K562 (cell line): ENCODE measurements around the gene MASTL. TPM values are rescaled to one million over a fixed set of nuclear protein-coding genes. Genes with fewer than 3 reads are reported as not detected.

Experiments
- CREB3 ChIP-seq: fragments of 450-650 bp; conservative IDR thresholded peaks from 2 replicates; pipeline ENCODE4 v1.6.1; 2016; ENCODE audit warnings: missing genetic modification characterization, low read depth, mild to moderate bottlenecking, missing compliant biosample characterization, moderate library complexity
- E2F3 ChIP-seq: fragments of 250-450 bp; sonication (Bioruptor Pico); IDR thresholded peaks from 2 replicates; pipeline ENCODE4 v1.4.0; 2020; ENCODE audit warnings: mild to moderate bottlenecking
- EP300 ChIP-seq: IDR thresholded peaks from 2 replicates; pipeline ENCODE4 v1.6.1; 2012; ENCODE audit warnings: low read length, improper control_type of control experiment
- HDAC3 ChIP-seq: fragments of 450-650 bp; IDR thresholded peaks from 2 replicates; pipeline ENCODE4 v1.6.1; 2018; ENCODE audit warnings: borderline replicate concordance, mild to moderate bottlenecking, moderate library complexity; ENCODE audit not compliant: partially characterized antibody
- HINFP ChIP-seq: fragments of 450-650 bp; conservative IDR thresholded peaks from 2 replicates; pipeline ENCODE4 v1.6.1; 2016; ENCODE audit warnings: missing genetic modification characterization, low read depth, mild to moderate bottlenecking, control low read depth, missing compliant biosample characterization
- MYNN ChIP-seq, 2 experiments: sonication (generic); formaldehyde crosslinking in 1 of 2; IDR thresholded peaks; 2 replicates each; pipeline versions ENCODE4 v1.5.0 to v1.6.1; 2016 to 2020; ENCODE audit warnings: antibody characterized with exemption in 1 of 2, missing genetic modification reagents in 1 of 2
- PYGO2 ChIP-seq: fragments of 450-650 bp; IDR thresholded peaks from 2 replicates; pipeline ENCODE4 v1.6.1; 2016; ENCODE audit warnings: mild to moderate bottlenecking, missing genetic modification characterization, moderate library complexity, missing compliant biosample characterization
- RBM22 ChIP-seq: fragments of 200-400 bp; formaldehyde crosslinking; IDR thresholded peaks from 2 replicates; pipeline ENCODE4 v1.6.1; 2018; ENCODE audit warnings: low read length, low read depth; ENCODE audit not compliant: poor library complexity, severe bottlenecking
- RBM39 ChIP-seq: fragments of 200-400 bp; formaldehyde crosslinking; optimal IDR thresholded peaks from 2 replicates; pipeline ENCODE3; 2018; ENCODE audit warnings: low read depth, low read length
- RFX1 ChIP-seq: fragments of 450-650 bp; IDR thresholded peaks from 2 replicates; pipeline ENCODE4 v1.6.1; 2016; ENCODE audit warnings: mild to moderate bottlenecking, moderate library complexity
- SMARCA5 ChIP-seq: fragments of 450-650 bp; IDR thresholded peaks from 2 replicates; pipeline ENCODE4 v1.6.1; 2016
- polyA plus RNA-seq, 8 experiments: library from polyadenylated mRNA; depleted of rRNA in 4 of 8; stranded (reverse) in 5 of 8; unstranded in 3 of 8; fragments of >200 nt; fragmentation: Nextera tagmentation in 2 of 8; fragmentation: Illumina TruSeq in 1 of 8; extraction: Ambion mirVana in 2 of 8; extraction: Trizol in 1 of 8; gene quantifications; 2 replicates each; pipeline versions ENCODE4 v1.2.1 to v1.2.3, GENCODE V29; 2011 to 2014; ENCODE audit warnings: inconsistent platforms in 1 of 8, missing spikeins in 1 of 8
- total RNA-seq, 7 experiments: library from RNA; depleted of rRNA in 6 of 7; stranded (reverse); fragments of >200 nt in 6 of 7; fragmentation: Illumina TruSeq in 2 of 7; extraction: Trizol in 2 of 7; gene quantifications; 2 replicates each; pipeline versions ENCODE4 v1.2.1 to v1.2.3, GENCODE V29; 2011 to 2021; ENCODE audit warnings: low replicate concordance in 1 of 7
- TF ChIP-seq, protein P1 (sequence below): fragments of 250-450 bp; sonication (Bioruptor Pico); IDR thresholded peaks from 2 replicates; pipeline ENCODE4 v1.8.0; 2021; ENCODE audit warnings: moderate library complexity, mild to moderate bottlenecking, inconsistent platforms
- TF ChIP-seq, protein P2 (sequence below): fragments of 150-350 bp; conservative IDR thresholded peaks from 2 replicates; pipeline ENCODE4 v1.6.1; 2014; ENCODE audit warnings: low read length
- TF ChIP-seq, protein P3 (sequence below): fragments of 450-650 bp; formaldehyde crosslinking; IDR thresholded peaks from 2 replicates; pipeline ENCODE4 v1.4.0; 2020; ENCODE audit warnings: mild to moderate bottlenecking, moderate library complexity
- TF ChIP-seq, protein P4 (sequence below): sonication (generic); formaldehyde crosslinking; IDR thresholded peaks from 2 replicates; pipeline ENCODE4 v1.8.0; 2022; ENCODE audit warnings: missing genetic modification reagents, mild to moderate bottlenecking, borderline replicate concordance

The MASTL gene
- total and polyA plus RNA-seq, 9 of the 15 experiments (the other 6 are each of a cell fraction or from before 2014, with no cell fraction given), result 6.8 to 29.9 (median 23.1) TPM

DNA sequence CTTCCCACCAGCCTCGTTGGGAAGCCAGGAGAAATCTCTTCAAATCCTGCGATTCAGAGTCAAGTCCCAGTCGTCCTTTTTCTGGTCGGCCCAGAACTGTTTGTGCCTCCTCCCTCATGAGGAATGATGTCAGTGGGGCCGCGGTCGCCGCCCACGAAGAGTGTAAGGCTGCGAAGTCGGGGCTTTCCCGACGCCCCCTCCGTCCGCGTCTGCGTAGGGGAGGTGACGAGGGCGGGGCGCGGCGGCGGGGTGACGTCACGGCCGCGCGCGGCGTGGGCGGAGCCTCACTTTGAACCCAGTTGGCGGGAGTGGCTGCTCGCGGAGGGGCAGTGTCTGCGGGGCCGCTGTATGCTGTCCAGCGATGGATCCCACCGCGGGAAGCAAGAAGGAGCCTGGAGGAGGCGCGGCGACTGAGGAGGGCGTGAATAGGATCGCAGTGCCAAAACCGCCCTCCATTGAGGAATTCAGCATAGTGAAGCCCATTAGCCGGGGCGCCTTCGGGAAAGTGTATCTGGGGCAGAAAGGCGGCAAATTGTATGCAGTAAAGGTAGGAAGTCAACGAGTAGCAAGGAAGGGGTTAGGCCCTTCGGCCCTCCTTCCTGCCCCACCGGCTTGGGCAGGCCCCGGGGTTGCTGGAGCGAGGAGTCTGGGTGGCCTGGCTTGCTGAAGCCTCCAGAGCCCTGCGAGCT lies at the start of gene MASTL (continued):
- TF ChIP-seq EP300, result no peak
- no peak for TF ChIP-seq RFX1
- TF ChIP-seq CREB3 (tag), result no peak
- TF ChIP-seq RBM22, result no peak
- no peak for TF ChIP-seq HDAC3
- TF ChIP-seq, protein P1, sequence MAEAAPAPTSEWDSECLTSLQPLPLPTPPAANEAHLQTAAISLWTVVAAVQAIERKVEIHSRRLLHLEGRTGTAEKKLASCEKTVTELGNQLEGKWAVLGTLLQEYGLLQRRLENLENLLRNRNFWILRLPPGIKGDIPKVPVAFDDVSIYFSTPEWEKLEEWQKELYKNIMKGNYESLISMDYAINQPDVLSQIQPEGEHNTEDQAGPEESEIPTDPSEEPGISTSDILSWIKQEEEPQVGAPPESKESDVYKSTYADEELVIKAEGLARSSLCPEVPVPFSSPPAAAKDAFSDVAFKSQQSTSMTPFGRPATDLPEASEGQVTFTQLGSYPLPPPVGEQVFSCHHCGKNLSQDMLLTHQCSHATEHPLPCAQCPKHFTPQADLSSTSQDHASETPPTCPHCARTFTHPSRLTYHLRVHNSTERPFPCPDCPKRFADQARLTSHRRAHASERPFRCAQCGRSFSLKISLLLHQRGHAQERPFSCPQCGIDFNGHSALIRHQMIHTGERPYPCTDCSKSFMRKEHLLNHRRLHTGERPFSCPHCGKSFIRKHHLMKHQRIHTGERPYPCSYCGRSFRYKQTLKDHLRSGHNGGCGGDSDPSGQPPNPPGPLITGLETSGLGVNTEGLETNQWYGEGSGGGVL (CRISPR knock-in tag), result no peak
- TF ChIP-seq HINFP, result no peak
- TF ChIP-seq SMARCA5, result no peak
- TF ChIP-seq, protein P2, sequence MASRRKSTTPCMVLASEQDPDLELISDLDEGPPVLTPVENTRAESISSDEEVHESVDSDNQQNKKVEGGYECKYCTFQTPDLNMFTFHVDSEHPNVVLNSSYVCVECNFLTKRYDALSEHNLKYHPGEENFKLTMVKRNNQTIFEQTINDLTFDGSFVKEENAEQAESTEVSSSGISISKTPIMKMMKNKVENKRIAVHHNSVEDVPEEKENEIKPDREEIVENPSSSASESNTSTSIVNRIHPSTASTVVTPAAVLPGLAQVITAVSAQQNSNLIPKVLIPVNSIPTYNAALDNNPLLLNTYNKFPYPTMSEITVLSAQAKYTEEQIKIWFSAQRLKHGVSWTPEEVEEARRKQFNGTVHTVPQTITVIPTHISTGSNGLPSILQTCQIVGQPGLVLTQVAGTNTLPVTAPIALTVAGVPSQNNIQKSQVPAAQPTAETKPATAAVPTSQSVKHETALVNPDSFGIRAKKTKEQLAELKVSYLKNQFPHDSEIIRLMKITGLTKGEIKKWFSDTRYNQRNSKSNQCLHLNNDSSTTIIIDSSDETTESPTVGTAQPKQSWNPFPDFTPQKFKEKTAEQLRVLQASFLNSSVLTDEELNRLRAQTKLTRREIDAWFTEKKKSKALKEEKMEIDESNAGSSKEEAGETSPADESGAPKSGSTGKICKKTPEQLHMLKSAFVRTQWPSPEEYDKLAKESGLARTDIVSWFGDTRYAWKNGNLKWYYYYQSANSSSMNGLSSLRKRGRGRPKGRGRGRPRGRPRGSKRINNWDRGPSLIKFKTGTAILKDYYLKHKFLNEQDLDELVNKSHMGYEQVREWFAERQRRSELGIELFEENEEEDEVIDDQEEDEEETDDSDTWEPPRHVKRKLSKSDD, result no peak
- no peak for TF ChIP-seq PYGO2 (tag)
- TF ChIP-seq, protein P3, sequence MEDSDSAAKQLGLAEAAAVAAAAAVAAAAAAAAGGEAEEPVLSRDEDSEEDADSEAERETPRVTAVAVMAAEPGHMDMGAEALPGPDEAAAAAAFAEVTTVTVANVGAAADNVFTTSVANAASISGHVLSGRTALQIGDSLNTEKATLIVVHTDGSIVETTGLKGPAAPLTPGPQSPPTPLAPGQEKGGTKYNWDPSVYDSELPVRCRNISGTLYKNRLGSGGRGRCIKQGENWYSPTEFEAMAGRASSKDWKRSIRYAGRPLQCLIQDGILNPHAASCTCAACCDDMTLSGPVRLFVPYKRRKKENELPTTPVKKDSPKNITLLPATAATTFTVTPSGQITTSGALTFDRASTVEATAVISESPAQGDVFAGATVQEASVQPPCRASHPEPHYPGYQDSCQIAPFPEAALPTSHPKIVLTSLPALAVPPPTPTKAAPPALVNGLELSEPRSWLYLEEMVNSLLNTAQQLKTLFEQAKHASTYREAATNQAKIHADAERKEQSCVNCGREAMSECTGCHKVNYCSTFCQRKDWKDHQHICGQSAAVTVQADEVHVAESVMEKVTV (CRISPR knock-in tag), result no peak
- TF ChIP-seq RBM39, result no peak
- TF ChIP-seq MYNN (IDR thresholded peaks at IDR 0.05), result no peak
- no peak for TF ChIP-seq MYNN (CRISPR knock-in tag; IDR thresholded peaks at IDR 0.05)
- 0 out of 2 replicates have a peak, but pooled peaks have one; percentile 76 for TF ChIP-seq E2F3
- TF ChIP-seq, protein P4, sequence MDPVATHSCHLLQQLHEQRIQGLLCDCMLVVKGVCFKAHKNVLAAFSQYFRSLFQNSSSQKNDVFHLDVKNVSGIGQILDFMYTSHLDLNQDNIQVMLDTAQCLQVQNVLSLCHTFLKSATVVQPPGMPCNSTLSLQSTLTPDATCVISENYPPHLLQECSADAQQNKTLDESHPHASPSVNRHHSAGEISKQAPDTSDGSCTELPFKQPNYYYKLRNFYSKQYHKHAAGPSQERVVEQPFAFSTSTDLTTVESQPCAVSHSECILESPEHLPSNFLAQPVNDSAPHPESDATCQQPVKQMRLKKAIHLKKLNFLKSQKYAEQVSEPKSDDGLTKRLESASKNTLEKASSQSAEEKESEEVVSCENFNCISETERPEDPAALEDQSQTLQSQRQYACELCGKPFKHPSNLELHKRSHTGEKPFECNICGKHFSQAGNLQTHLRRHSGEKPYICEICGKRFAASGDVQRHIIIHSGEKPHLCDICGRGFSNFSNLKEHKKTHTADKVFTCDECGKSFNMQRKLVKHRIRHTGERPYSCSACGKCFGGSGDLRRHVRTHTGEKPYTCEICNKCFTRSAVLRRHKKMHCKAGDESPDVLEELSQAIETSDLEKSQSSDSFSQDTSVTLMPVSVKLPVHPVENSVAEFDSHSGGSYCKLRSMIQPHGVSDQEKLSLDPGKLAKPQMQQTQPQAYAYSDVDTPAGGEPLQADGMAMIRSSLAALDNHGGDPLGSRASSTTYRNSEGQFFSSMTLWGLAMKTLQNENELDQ (CRISPR knock-in tag), result no peak
